Measurements from ENCODE around the gene TNFSF15. TPM values are rescaled to one million over a fixed set of nuclear protein-coding genes. Genes with fewer than 3 reads are reported as not detected.
"Not testable (repeated sequence)": the region's sequence is repeated elsewhere in the genome, so short reads cannot be mapped to it uniquely, and the experiment has no call there.

TNFSF15 gene
- total and polyA plus RNA-seq, 2 experiments from 2014 or later, result 0.06 to 0.07 TPM

- TF ChIP-seq, protein P1, sequence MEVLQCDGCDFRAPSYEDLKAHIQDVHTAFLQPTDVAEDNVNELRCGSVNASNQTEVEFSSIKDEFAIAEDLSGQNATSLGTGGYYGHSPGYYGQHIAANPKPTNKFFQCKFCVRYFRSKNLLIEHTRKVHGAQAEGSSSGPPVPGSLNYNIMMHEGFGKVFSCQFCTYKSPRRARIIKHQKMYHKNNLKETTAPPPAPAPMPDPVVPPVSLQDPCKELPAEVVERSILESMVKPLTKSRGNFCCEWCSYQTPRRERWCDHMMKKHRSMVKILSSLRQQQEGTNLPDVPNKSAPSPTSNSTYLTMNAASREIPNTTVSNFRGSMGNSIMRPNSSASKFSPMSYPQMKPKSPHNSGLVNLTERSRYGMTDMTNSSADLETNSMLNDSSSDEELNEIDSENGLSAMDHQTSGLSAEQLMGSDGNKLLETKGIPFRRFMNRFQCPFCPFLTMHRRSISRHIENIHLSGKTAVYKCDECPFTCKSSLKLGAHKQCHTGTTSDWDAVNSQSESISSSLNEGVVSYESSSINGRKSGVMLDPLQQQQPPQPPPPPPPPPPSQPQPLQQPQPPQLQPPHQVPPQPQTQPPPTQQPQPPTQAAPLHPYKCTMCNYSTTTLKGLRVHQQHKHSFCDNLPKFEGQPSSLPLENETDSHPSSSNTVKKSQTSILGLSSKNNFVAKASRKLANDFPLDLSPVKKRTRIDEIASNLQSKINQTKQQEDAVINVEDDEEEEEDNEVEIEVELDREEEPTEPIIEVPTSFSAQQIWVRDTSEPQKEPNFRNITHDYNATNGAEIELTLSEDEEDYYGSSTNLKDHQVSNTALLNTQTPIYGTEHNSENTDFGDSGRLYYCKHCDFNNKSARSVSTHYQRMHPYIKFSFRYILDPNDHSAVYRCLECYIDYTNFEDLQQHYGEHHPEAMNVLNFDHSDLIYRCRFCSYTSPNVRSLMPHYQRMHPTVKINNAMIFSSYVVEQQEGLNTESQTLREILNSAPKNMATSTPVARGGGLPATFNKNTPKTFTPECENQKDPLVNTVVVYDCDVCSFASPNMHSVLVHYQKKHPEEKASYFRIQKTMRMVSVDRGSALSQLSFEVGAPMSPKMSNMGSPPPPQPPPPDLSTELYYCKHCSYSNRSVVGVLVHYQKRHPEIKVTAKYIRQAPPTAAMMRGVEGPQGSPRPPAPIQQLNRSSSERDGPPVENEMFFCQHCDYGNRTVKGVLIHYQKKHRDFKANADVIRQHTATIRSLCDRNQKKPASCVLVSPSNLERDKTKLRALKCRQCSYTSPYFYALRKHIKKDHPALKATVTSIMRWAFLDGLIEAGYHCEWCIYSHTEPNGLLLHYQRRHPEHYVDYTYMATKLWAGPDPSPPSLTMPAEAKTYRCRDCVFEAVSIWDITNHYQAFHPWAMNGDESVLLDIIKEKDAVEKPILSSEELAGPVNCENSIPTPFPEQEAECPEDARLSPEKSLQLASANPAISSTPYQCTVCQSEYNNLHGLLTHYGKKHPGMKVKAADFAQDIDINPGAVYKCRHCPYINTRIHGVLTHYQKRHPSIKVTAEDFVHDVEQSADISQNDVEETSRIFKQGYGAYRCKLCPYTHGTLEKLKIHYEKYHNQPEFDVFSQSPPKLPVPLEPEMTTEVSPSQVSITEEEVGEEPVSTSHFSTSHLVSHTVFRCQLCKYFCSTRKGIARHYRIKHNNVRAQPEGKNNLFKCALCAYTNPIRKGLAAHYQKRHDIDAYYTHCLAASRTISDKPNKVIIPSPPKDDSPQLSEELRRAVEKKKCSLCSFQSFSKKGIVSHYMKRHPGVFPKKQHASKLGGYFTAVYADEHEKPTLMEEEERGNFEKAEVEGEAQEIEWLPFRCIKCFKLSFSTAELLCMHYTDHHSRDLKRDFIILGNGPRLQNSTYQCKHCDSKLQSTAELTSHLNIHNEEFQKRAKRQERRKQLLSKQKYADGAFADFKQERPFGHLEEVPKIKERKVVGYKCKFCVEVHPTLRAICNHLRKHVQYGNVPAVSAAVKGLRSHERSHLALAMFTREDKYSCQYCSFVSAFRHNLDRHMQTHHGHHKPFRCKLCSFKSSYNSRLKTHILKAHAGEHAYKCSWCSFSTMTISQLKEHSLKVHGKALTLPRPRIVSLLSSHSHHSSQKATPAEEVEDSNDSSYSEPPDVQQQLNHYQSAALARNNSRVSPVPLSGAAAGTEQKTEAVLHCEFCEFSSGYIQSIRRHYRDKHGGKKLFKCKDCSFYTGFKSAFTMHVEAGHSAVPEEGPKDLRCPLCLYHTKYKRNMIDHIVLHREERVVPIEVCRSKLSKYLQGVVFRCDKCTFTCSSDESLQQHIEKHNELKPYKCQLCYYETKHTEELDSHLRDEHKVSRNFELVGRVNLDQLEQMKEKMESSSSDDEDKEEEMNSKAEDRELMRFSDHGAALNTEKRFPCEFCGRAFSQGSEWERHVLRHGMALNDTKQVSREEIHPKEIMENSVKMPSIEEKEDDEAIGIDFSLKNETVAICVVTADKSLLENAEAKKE (CRISPR knock-in tag; IDR thresholded peaks at IDR 0.05), result no peak
- TF ChIP-seq NANOG (IDR thresholded peaks at IDR 0.05; ENCODE audit: borderline replicate concordance) (no peak), STAT1 (IDR thresholded peaks at IDR 0.05; ENCODE audit: unreplicated experiment) (no peak), EZH2phosphoT487 (IDR thresholded peaks at IDR 0.05; ENCODE audit: unreplicated experiment) (no peak)
Measured at GRCh38 chr9:114742947-114743346, 62.9 kb downstream of the TNFSF15 start (continued).

- H3K36me3 Mint-ChIP-seq (ENCODE audit: low read depth); H3K27me3 Mint-ChIP-seq (ENCODE audit: insufficient read depth, low read depth, poor library complexity); H3K9me2 ChIP-seq (ENCODE audit: insufficient read depth); H3K27me3 ChIP-seq (ENCODE audit: insufficient read depth); H3K27ac Mint-ChIP-seq; ATAC-seq; H3K9me3 Mint-ChIP-seq; H3K4me1 Mint-ChIP-seq; H3K4me2 ChIP-seq; H3K36me3 ChIP-seq (ENCODE audit: insufficient read depth); H3K79me2 ChIP-seq (replicated peaks; ENCODE audit: insufficient read depth); H3K4me3 ChIP-seq; H4K20me1 ChIP-seq (replicated peaks; ENCODE audit: insufficient read depth); H3K4me1 ChIP-seq (ENCODE audit: insufficient read depth); H3F3A ChIP-seq (replicated peaks; ENCODE audit: low read depth); H2AFZ ChIP-seq; H3K4me3 Mint-ChIP-seq; H3K27ac ChIP-seq (ENCODE audit: low read depth); DNase-seq (ENCODE audit: low spot score): not testable (repeated sequence)
- TF ChIP-seq, protein P2, sequence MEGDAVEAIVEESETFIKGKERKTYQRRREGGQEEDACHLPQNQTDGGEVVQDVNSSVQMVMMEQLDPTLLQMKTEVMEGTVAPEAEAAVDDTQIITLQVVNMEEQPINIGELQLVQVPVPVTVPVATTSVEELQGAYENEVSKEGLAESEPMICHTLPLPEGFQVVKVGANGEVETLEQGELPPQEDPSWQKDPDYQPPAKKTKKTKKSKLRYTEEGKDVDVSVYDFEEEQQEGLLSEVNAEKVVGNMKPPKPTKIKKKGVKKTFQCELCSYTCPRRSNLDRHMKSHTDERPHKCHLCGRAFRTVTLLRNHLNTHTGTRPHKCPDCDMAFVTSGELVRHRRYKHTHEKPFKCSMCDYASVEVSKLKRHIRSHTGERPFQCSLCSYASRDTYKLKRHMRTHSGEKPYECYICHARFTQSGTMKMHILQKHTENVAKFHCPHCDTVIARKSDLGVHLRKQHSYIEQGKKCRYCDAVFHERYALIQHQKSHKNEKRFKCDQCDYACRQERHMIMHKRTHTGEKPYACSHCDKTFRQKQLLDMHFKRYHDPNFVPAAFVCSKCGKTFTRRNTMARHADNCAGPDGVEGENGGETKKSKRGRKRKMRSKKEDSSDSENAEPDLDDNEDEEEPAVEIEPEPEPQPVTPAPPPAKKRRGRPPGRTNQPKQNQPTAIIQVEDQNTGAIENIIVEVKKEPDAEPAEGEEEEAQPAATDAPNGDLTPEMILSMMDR (conservative IDR thresholded peaks at IDR 0.05; ENCODE audit: low read depth in 2 of 2), result peak in 1 of 2 experiments; percentile 35; a peak in 2 of 4 replicates
Measured at GRCh38 chr9:114741521-114741920, 64.3 kb downstream of the TNFSF15 start.

Measured in GM23338 (cell line).